RKO (cell line): ENCODE data around the gene DOCK4.

Experiments used
- DNase-seq: peaks from one replicate; pipeline ENCODE4 v3.0.0-alpha.2; 2016; ENCODE audit warnings: low spot score

Gene DOCK4

GRCh38 chr7:112079673-112080072 lies 126.5 kb downstream of the DOCK4 start:
- DNase-seq: peak; percentile 26

GRCh38 chr7:112079122-112079521 lies 127.1 kb downstream of the DOCK4 start:
- DNase-seq: no peak

- DNase-seq: no peak
These were observed 129.9 kb downstream of the DOCK4 start for GRCh38 chr7:112076324-112076723.

GRCh38 chr7:112074464-112074863 lies 131.7 kb downstream of the DOCK4 start:
- no peak for DNase-seq

GRCh38 chr7:112073530-112073929 lies 132.7 kb downstream of the DOCK4 start:
- DNase-seq: no peak

- no peak for DNase-seq
These were observed 133.5 kb downstream of the DOCK4 start for GRCh38 chr7:112072541-112073245.

- no peak for DNase-seq
These were observed 134.3 kb downstream of the DOCK4 start for GRCh38 chr7:112071856-112072255.

GRCh38 chr7:112070674-112071256 lies 135.4 kb downstream of the DOCK4 start:
- DNase-seq: no peak

GRCh38 chr7:112069879-112070321 lies 136.3 kb downstream of the DOCK4 start:
- peak; percentile 65 for DNase-seq

GRCh38 chr7:112068967-112069366 lies 137.2 kb downstream of the DOCK4 start:
- no peak for DNase-seq

- DNase-seq: no peak
These were observed 138.3 kb downstream of the DOCK4 start for GRCh38 chr7:112067632-112068540.

- no peak for DNase-seq
These were observed 139.0 kb downstream of the DOCK4 start for GRCh38 chr7:112067200-112067599.

GRCh38 chr7:112065758-112066157 lies 140.4 kb downstream of the DOCK4 start:
- DNase-seq: no peak

- DNase-seq: no peak
These were observed 141.4 kb downstream of the DOCK4 start for GRCh38 chr7:112064627-112065385.

GRCh38 chr7:112063974-112064373 lies 142.2 kb downstream of the DOCK4 start:
- DNase-seq: no peak

- DNase-seq: no peak
These were observed 145.1 kb downstream of the DOCK4 start for GRCh38 chr7:112061051-112061450.

- no peak for DNase-seq
These were observed 145.6 kb downstream of the DOCK4 start for GRCh38 chr7:112060625-112061024.

- DNase-seq: no peak
These were observed 146.5 kb downstream of the DOCK4 start for GRCh38 chr7:112059675-112060074.

GRCh38 chr7:112058686-112059085 lies 147.5 kb downstream of the DOCK4 start:
- no peak for DNase-seq

GRCh38 chr7:112056409-112056808 lies 149.8 kb downstream of the DOCK4 start:
- no peak for DNase-seq

- no peak for DNase-seq
These were observed 152.5 kb downstream of the DOCK4 start for GRCh38 chr7:112053737-112054069.
